Stomach smooth muscle (tissue), 2 donors: ENCODE data around the gene CYB5R4.

Experiments
- H3K27ac ChIP-seq: one replicate; pipeline ENCODE4 v1.7.0; 2013; ENCODE audit warnings: mild to moderate bottlenecking, low read length, inconsistent platforms
- H3K27me3 ChIP-seq, 2 donors: one replicate each; pipeline ENCODE4 v1.7.0; 2013; ENCODE audit warnings: low read length in 2 of 2; ENCODE audit not compliant: insufficient read depth in 2 of 2, control insufficient read depth in 1 of 2
- H3K36me3 ChIP-seq, 2 donors: one replicate each; pipeline ENCODE4 v1.7.0; 2013; ENCODE audit warnings: low read length in 2 of 2; ENCODE audit not compliant: control insufficient read depth in 2 of 2, insufficient read depth in 2 of 2
- H3K4me1 ChIP-seq: one replicate; pipeline ENCODE4 v1.7.0; 2013; ENCODE audit warnings: low read length; ENCODE audit not compliant: control insufficient read depth, insufficient read depth
- H3K4me3 ChIP-seq, 2 donors: one replicate each; pipeline ENCODE4 v1.7.0; 2013; ENCODE audit warnings: low read length in 2 of 2
- H3K9ac ChIP-seq, 2 donors: one replicate each; pipeline ENCODE4 v1.7.0; 2013; ENCODE audit warnings: low read length in 2 of 2, mild to moderate bottlenecking in 1 of 2
- H3K9me3 ChIP-seq, 2 donors: one replicate each; pipeline ENCODE4 v1.7.0; 2013; ENCODE audit warnings: low read length in 2 of 2; ENCODE audit not compliant: control insufficient read depth in 2 of 2
- donor health status: healthy.
- donor health status: Pancreatic carcinoma.

The CYB5R4 gene

DNA sequence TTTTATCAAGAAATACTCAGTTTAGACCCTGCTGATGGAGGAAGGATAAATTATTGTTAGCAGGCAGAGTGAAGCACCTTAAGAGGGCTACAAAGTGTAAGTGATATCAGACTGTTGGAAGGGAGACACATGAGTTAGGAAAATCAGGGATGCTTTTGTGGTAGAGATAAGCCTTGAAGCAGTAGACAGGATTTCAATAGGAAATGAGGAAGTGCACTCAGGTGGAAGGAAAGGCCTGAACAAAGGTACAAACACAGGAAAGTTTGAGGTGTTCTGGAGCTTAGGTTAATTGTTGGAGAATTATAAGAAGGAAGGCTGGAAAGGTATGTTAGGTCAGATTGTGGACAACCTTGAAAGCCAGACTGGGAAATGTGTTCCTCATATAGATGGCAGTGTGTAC, 7.6 kb downstream of the CYB5R4 start:
- Histone ChIP-seq H3K4me3 (no peak overlapping the region), H3K4me1 (no peaks in the 10 kb centered on the region), H3K9me3 (no peaks in the 10 kb centered on the region), H3K27ac (no peak overlapping the region), H3K36me3 (peaks cover 4 to 6% of the 10 kb centered on the region in 2 donors), H3K27me3 (no peaks in the 10 kb centered on the region), H3K9ac (no peak overlapping the region)

DNA sequence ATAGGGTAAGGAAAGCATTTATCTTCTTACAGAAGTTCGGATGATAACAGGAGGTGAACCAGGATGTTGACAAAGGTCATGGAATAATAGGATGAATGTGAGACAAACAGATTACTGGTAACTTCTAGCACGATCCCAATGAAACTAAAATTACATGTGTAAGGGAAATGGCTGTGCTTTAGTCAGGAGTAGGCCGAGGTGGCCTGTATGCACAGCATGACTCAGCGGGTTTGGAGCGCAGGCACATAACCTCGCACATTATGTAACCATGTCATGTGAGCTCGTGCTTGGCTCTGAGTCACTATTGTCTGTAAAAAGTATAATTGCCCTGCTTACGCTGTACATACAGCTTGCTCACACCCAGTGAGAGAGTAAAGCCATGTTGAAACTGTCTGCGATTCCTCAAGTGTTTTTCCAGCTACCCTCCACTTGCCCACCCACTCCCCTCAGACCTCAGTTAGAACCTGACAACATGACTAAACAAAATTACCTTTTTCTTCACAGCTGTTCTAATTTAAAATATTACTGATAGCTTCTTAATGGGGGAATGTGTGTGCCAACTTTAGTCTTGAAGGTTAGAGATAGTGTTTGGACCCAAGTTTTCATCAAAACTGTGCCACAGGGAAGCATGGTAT, 8.2 kb downstream of the CYB5R4 start:
- H3K4me3 ChIP-seq = no peak overlapping the region
- H3K9ac ChIP-seq = no peak overlapping the region
- H3K27me3 ChIP-seq = no peaks in the 10 kb centered on the region
- no peaks in the 10 kb centered on the region for H3K9me3 ChIP-seq
- no peaks in the 10 kb centered on the region for H3K4me1 ChIP-seq
- H3K36me3 ChIP-seq = peaks cover 4 to 6% of the 10 kb centered on the region in 2 donors
- H3K27ac ChIP-seq = no peak overlapping the region

- Histone ChIP-seq H3K36me3 (peaks cover 4 to 6% of the 10 kb centered on the region in 2 donors), H3K9ac (no peak overlapping the region), H3K27me3 (no peaks in the 10 kb centered on the region), H3K27ac (no peak overlapping the region), H3K4me1 (no peaks in the 10 kb centered on the region), H3K4me3 (no peak overlapping the region), H3K9me3 (no peaks in the 10 kb centered on the region)
Measured at GRCh38 chr6:83868639-83869038, 9.2 kb downstream of the CYB5R4 start.

DNA sequence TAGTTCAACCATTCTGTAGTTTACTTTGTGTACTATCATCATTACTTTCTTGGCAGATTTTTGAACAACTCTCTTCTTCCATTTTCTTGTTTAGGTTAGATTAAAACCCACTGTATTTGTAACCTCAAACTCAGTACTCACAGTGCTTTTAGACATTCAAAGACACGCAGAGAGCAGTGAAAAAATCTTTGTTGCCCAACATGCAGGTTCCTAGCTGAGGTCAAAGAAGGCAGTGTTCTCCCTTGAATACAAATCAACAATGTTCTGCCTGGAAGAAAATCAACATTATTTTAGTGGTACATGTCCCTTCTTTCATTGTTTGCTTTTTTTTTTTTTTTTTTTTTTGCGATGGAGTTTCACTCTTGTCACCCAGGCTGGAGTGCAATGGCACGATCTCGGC, 11.2 kb downstream of the CYB5R4 start:
- no peak overlapping the region for H3K9ac ChIP-seq
- no peak overlapping the region for H3K27ac ChIP-seq
- H3K27me3 ChIP-seq = no peaks in the 10 kb centered on the region
- H3K9me3 ChIP-seq = no peaks in the 10 kb centered on the region
- no peak overlapping the region for H3K4me3 ChIP-seq
- H3K4me1 ChIP-seq = no peaks in the 10 kb centered on the region
- no peaks in the 10 kb centered on the region for H3K36me3 ChIP-seq

- Histone ChIP-seq H3K27me3 (no peaks in the 10 kb centered on the region), H3K36me3 (no peaks in the 10 kb centered on the region), H3K27ac (no peak overlapping the region), H3K9ac (no peak overlapping the region), H3K4me1 (no peaks in the 10 kb centered on the region), H3K9me3 (no peaks in the 10 kb centered on the region), H3K4me3 (no peak overlapping the region)
Measured at GRCh38 chr6:83872386-83873118, 13.1 kb downstream of the CYB5R4 start.

DNA sequence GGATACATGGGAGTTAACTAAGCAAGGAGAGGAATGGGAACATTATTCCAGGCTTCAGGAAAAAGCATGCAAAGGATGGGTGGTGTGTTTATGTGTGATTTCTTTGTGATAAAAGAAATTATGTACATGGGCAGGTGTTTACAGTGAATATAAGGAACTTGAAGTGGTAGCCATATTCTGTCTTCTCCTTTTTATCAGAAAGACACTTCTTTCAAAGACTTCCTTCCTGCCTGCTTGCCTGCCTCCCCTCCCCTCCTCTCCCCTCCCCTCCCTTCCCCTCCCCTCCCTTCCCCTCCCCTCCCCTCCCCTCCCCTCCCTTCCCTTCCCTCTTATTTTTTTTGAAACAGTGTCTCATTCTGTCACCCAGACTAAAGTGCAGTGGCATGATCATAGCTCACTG, 14.4 kb downstream of the CYB5R4 start:
- no peak overlapping the region for H3K9ac ChIP-seq

GRCh38 chr6:83875843-83876242, 16.4 kb downstream of the CYB5R4 start:
- no peaks in the 10 kb centered on the region for H3K27me3 ChIP-seq
- no peak overlapping the region for H3K4me3 ChIP-seq
- H3K4me1 ChIP-seq = no peaks in the 10 kb centered on the region
- H3K9ac ChIP-seq = no peak overlapping the region
- H3K9me3 ChIP-seq = no peaks in the 10 kb centered on the region
- H3K27ac ChIP-seq = no peak overlapping the region
- H3K36me3 ChIP-seq = no peaks in the 10 kb centered on the region

More for the DNA sequence above, 14.4 kb downstream of the CYB5R4 start:
- Histone ChIP-seq H3K9me3 (no peaks in the 10 kb centered on the region), H3K27me3 (no peaks in the 10 kb centered on the region), H3K4me1 (no peaks in the 10 kb centered on the region), H3K4me3 (no peak overlapping the region), H3K36me3 (no peaks in the 10 kb centered on the region), H3K27ac (no peak overlapping the region)

DNA sequence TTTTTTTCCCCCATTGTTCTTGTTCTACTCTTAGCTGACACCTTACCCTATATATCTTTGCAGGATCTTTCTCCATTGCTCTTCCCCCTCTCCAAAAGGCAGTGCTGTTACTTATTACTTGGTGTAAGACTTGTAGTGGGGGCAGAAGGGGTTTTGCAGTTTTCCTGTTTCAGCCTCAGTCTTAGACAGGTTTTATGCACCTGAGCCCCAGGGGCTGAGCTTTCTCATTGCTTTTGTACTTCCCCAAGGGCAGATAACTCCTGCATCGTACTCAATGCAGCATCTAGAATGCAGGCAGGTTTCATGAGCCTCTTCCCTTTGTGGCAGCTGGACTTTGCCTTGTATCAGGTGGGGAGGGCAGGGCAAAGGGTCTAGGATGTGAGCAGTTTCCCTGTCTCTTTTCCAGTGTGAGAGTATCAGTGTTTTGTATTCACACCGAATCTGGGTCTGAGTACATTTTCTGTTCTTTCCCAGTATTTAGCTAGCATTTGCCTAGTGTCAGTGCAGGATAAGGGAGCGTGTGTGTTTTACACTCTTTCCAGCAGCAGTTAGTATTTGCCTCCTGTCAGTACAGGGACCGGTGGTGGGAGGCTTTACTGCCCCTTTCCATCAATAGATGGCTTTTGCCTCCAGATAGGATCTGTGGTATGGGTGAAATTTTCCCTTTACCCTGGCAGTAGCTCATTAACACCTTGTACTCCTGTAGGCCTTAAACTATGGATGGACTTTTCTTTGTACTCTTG, 19.6 kb downstream of the CYB5R4 start:
- H3K4me1 ChIP-seq = no peaks in the 10 kb centered on the region
- no peaks in the 10 kb centered on the region for H3K27me3 ChIP-seq
- no peaks in the 10 kb centered on the region for H3K9me3 ChIP-seq
- H3K4me3 ChIP-seq = no peak overlapping the region
- no peak overlapping the region for H3K27ac ChIP-seq
- H3K36me3 ChIP-seq = no peaks in the 10 kb centered on the region
- H3K9ac ChIP-seq = no peak overlapping the region

GRCh38 chr6:83879746-83880145, 20.3 kb downstream of the CYB5R4 start:
- no peak overlapping the region for H3K27ac ChIP-seq
- no peak overlapping the region for H3K4me3 ChIP-seq
- no peaks in the 10 kb centered on the region for H3K9me3 ChIP-seq
- H3K27me3 ChIP-seq = no peaks in the 10 kb centered on the region
- no peaks in the 10 kb centered on the region for H3K36me3 ChIP-seq
- no peaks in the 10 kb centered on the region for H3K4me1 ChIP-seq
- no peak overlapping the region for H3K9ac ChIP-seq

- no peak overlapping the region for H3K27ac ChIP-seq
- H3K4me3 ChIP-seq = no peak overlapping the region
- H3K36me3 ChIP-seq = no peaks in the 10 kb centered on the region
- no peaks in the 10 kb centered on the region for H3K4me1 ChIP-seq
- no peaks in the 10 kb centered on the region for H3K9me3 ChIP-seq
- H3K9ac ChIP-seq = no peak overlapping the region
- H3K27me3 ChIP-seq = no peaks in the 10 kb centered on the region
Measured at GRCh38 chr6:83883240-83883639, 23.8 kb downstream of the CYB5R4 start.

DNA sequence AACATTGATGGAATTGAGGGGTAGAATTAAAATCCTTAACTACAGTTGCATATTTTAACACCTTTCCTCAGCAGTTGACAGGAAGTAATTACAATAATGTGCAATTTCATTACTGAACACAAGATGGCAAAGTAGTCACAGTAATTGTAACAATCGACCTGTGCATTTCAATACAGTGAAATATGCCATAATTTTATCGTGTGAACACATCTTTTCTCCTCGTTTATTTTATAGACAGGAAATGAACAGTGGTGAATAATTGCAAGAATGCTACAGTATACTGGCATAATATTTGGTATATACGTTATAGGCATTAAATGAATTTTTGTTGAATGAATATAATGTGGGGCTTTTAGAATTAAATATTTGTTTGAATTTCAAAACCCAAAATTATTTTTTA, 25.0 kb downstream of the CYB5R4 start:
- H3K9ac ChIP-seq = no peak overlapping the region

More for the DNA sequence above, 25.0 kb downstream of the CYB5R4 start:
- Histone ChIP-seq H3K27me3 (no peaks in the 10 kb centered on the region), H3K4me3 (no peak overlapping the region), H3K27ac (no peak overlapping the region), H3K9me3 (no peaks in the 10 kb centered on the region), H3K4me1 (no peaks in the 10 kb centered on the region), H3K36me3 (no peaks in the 10 kb centered on the region)
